GM12878 (cell line): ENCODE data around the gene ABCA4. TPM values are rescaled to one million over a fixed set of nuclear protein-coding genes. Genes with fewer than 3 reads are reported as not detected.

ENCODE experiments used
- ATAC-seq: fragments of 200-7000 bp; cut with Tn5 transposase; 3 replicates; pipeline ENCODE4 v1.9.1; 2020; ENCODE audit warnings: mild to moderate bottlenecking, moderate library complexity
- BruUV-seq: library from RNA; stranded (reverse); fragments of 400-500 nt; replicated peaks from 2 replicates; lab custom pipeline; 2021; lab: Mats Ljungman, UMichigan
- CTCF ChIA-PET: fragments of 300-600 bp; sonication (Branson Sonifier 250); formaldehyde crosslinking; extraction: SDS; loops from one replicate; lab custom pipeline; 2021; ENCODE audit warnings: inconsistent platforms; lab: Yijun Ruan, JAX
- POLR2A ChIA-PET: fragments of 350-600 bp; formaldehyde crosslinking; extraction: SDS; loops from one replicate; lab custom pipeline; 2021; ENCODE audit warnings: inconsistent platforms; lab: Charles Lee
- RAD21 ChIA-PET: fragments of 300-600 bp; sonication (Branson Sonifier 250); formaldehyde crosslinking; loops from one replicate; lab custom pipeline; 2023; ENCODE audit warnings: antibody characterized with exemption; ENCODE audit not compliant: unreplicated experiment; lab: Charles Lee
- SMC1A ChIA-PET: fragments of 300-600 bp; sonication (Branson Sonifier 250); formaldehyde crosslinking; loops from one replicate; lab custom pipeline; 2023; ENCODE audit not compliant: unreplicated experiment, uncharacterized antibody; lab: Charles Lee
- DNase-seq: peaks from one replicate; pipeline ENCODE4 v3.0.0-alpha.2; 2011; ENCODE audit warnings: low read depth, low spot score
- FAIRE-seq: peaks from 3 replicates; lab custom pipeline; 2011; peaks lifted over from hg19 to GRCh38; lab: Jason Lieb, UNC
- H2AFZ ChIP-seq: 2 replicates; pipeline ENCODE4 v1.6.0; 2011; ENCODE audit warnings: low read depth, low read length, control low read depth; ENCODE audit not compliant: control insufficient read depth
- H3K27ac ChIP-seq: 2 replicates; pipeline ENCODE4 v1.5.1; 2011; ENCODE audit warnings: control low read depth; ENCODE audit not compliant: control insufficient read depth, insufficient read depth
- H3K27me3 ChIP-seq, 2 experiments: replicated peaks in 1 of 2; 2 replicates each; pipeline versions ENCODE4 v1.6.0 to v1.6.1; 2011; ENCODE audit warnings: low read length in 1 of 2; ENCODE audit not compliant: control insufficient read depth in 2 of 2, insufficient read depth in 2 of 2
- H3K36me3 ChIP-seq, 2 experiments: 2 replicates each; pipeline ENCODE4 v1.5.1; 2011; ENCODE audit warnings: low read length in 1 of 2; ENCODE audit not compliant: control insufficient read depth in 2 of 2, insufficient read depth in 2 of 2
- H3K4me1 ChIP-seq: 2 replicates; pipeline ENCODE4 v1.6.1; 2011; ENCODE audit warnings: mild to moderate bottlenecking, low read length, moderate library complexity, mixed read lengths; ENCODE audit not compliant: control insufficient read depth, insufficient read depth
- H3K4me2 ChIP-seq: 2 replicates; pipeline ENCODE4 v1.6.0; 2011; ENCODE audit warnings: control low read depth; ENCODE audit not compliant: control insufficient read depth, insufficient read depth
- H3K4me3 ChIP-seq: fragments of 200-600 bp; sonication (generic); 2 replicates; pipeline ENCODE4 v1.5.1; 2016
- H3K79me2 ChIP-seq: 2 replicates; pipeline ENCODE4 v1.6.0; 2011; ENCODE audit warnings: low read length; ENCODE audit not compliant: control insufficient read depth, insufficient read depth
- H3K9ac ChIP-seq: 2 replicates; pipeline ENCODE4 v1.8.0; 2011; ENCODE audit warnings: low read length, control low read depth, mixed read lengths; ENCODE audit not compliant: control insufficient read depth, insufficient read depth
- H3K9me3 ChIP-seq: replicated peaks from 3 replicates; pipeline ENCODE4 v1.5.1; 2011; ENCODE audit warnings: mild to moderate bottlenecking, low read length; ENCODE audit not compliant: control insufficient read depth, insufficient read depth
- H4K20me1 ChIP-seq: 2 replicates; pipeline ENCODE4 v1.6.0; 2011; ENCODE audit not compliant: control insufficient read depth, insufficient read depth
- ASH2L ChIP-seq: fragments of 300-600, 200-600 bp; sonication (generic); IDR thresholded peaks from 2 replicates; pipeline ENCODE4 v1.6.1; 2017; ENCODE audit warnings: low read depth, mild to moderate bottlenecking, borderline replicate concordance
- CREB1 ChIP-seq: IDR thresholded peaks from 2 replicates; pipeline ENCODE4 v1.6.1; 2012; ENCODE audit warnings: low read depth, mild to moderate bottlenecking, inconsistent platforms
- DPF2 ChIP-seq: fragments of 450-650 bp; IDR thresholded peaks from 2 replicates; pipeline ENCODE4 v1.6.1; 2017; ENCODE audit warnings: mild to moderate bottlenecking
- HDAC6 ChIP-seq: fragments of 200-600 bp; sonication (generic); IDR thresholded peaks from one replicate; pipeline ENCODE4 v1.8.0; 2017; ENCODE audit warnings: antibody characterized with exemption; ENCODE audit not compliant: unreplicated experiment
- KDM1A ChIP-seq: fragments of 200-600 bp; sonication (generic); IDR thresholded peaks from 2 replicates; pipeline ENCODE4 v1.6.1; 2016; ENCODE audit warnings: borderline replicate concordance
- KLF5 ChIP-seq: fragments of 450-650 bp; IDR thresholded peaks from 2 replicates; pipeline ENCODE4 v1.6.1; 2014; ENCODE audit warnings: mild to moderate bottlenecking; ENCODE audit not compliant: partially characterized antibody
- MTA2 ChIP-seq: fragments of 450-650 bp; IDR thresholded peaks from 2 replicates; pipeline ENCODE4 v1.6.1; 2016; ENCODE audit warnings: low read depth, mild to moderate bottlenecking, moderate library complexity
- MYC ChIP-seq: IDR thresholded peaks from 2 replicates; pipeline ENCODE4 v1.6.1; 2011; ENCODE audit warnings: mild to moderate bottlenecking, low read length, moderate library complexity, inconsistent platforms; ENCODE audit not compliant: insufficient read depth, insufficient replicate concordance, insufficient read length, severe bottlenecking
- PRDM15 ChIP-seq: fragments of 450-650 bp; formaldehyde crosslinking; IDR thresholded peaks from 2 replicates; pipeline ENCODE4 v1.4.0; 2020; ENCODE audit warnings: mild to moderate bottlenecking, moderate library complexity
- RAD51 ChIP-seq: fragments of 450-650 bp; IDR thresholded peaks from 2 replicates; pipeline ENCODE4 v1.6.1; 2016; ENCODE audit warnings: moderate library complexity, mild to moderate bottlenecking, inconsistent platforms
- RBBP5 ChIP-seq: fragments of 200-600 bp; sonication (generic); conservative IDR thresholded peaks from 2 replicates; pipeline ENCODE4 v1.6.1; 2016
- RUNX3 ChIP-seq: IDR thresholded peaks from 2 replicates; pipeline ENCODE4 v1.6.1; 2012; ENCODE audit warnings: low read length, inconsistent platforms
- TCF12 ChIP-seq: IDR thresholded peaks from 2 replicates; pipeline ENCODE4 v1.6.1; 2011; ENCODE audit warnings: low read depth, mild to moderate bottlenecking, low read length
- WRNIP1 ChIP-seq: IDR thresholded peaks from 2 replicates; pipeline ENCODE4 v1.6.1; 2011; ENCODE audit warnings: low read depth, low read length, improper control_type of control experiment, borderline replicate concordance
- ZNF24 ChIP-seq: fragments of 450-650 bp; IDR thresholded peaks from 2 replicates; pipeline ENCODE4 v1.6.1; 2017; ENCODE audit warnings: antibody characterized with exemption, mild to moderate bottlenecking
- WGBS: methylation state at CpG from one replicate; pipeline ENCODE4 v1.1.6; 2016; ENCODE audit warnings: low lambda C conversion rate; ENCODE audit not compliant: insufficient replicate concordance, insufficient coverage; ENCODE audit errors: missing lambda C conversion rate; 5-methylcytosine and 5-hydroxymethylcytosine counted together
- in situ Hi-C: fragments of 300-500 bp; cut with MboI; formaldehyde crosslinking; loops from 9 replicates; pipeline ENCODE4 v1.14.3; 2018; ENCODE audit warnings: mixed read lengths
- intact Hi-C: fragments of 100-400 bp; cut with micrococcal nuclease; formaldehyde crosslinking; loops from one replicate; pipeline ENCODE4 v1.14.2; 2022; ENCODE audit not compliant: unreplicated experiment
- polyA plus RNA-seq, 11 experiments: library from polyadenylated mRNA; depleted of rRNA in 4 of 11; unstranded in 6 of 11; stranded (reverse) in 5 of 11; fragments of >200 nt; fragmentation: Nextera tagmentation in 4 of 11; fragmentation: Illumina TruSeq in 1 of 11; extraction: Ambion mirVana in 4 of 11; extraction: Trizol in 1 of 11; gene quantifications; 1 replicate in 1 of 11; 2 replicates in 10 of 11; pipeline versions ENCODE4 v1.2.1 to v1.2.3, GENCODE V29; 2011 to 2016; ENCODE audit warnings: inconsistent platforms in 2 of 11, missing spikeins in 2 of 11, low read depth in 1 of 11
- total RNA-seq, 4 experiments: library from RNA; depleted of rRNA in 3 of 4; stranded (reverse); fragments of >200 nt in 3 of 4; fragmentation: Illumina TruSeq in 1 of 4; extraction: Trizol in 1 of 4; gene quantifications; 2 replicates each; pipeline versions ENCODE4 v1.2.1 to v1.2.3, GENCODE V29; 2013 to 2021

ABCA4 gene
- total and polyA plus RNA-seq, 10 of the 15 experiments (the other 5 are each of a cell fraction or from before 2014, with no cell fraction given) = 0.03 to 0.28 (median 0.11) TPM; not detected in 3

- no peak for TF ChIP-seq TCF12
- no peak for TF ChIP-seq ASH2L
- TF ChIP-seq KLF5 = no peak
- no peak for TF ChIP-seq CREB1
- TF ChIP-seq RAD51 = no peak
- TF ChIP-seq RUNX3 = no peak
- no peak for TF ChIP-seq ZNF24
- no peak for TF ChIP-seq HDAC6
- TF ChIP-seq MYC = no peak
- TF ChIP-seq WRNIP1 = no peak
- no peak for TF ChIP-seq RBBP5
- no peak for TF ChIP-seq DPF2
- TF ChIP-seq MTA2 = no peak
- no peak for TF ChIP-seq PRDM15
- no peak for TF ChIP-seq KDM1A
- peaks cover 0 to 2% of the 10 kb centered on the region in 2 experiments; a peak in 1 of 4 replicates for H3K27me3 ChIP-seq
- ATAC-seq (peak; percentile 21; the same call in 2 of the 3 replicates), FAIRE-seq (no peak), DNase-seq (no peak)
- RAD21 ChIA-PET = no interaction called here
- H3K36me3 ChIP-seq = no peaks in the 10 kb centered on the region
- H3K4me2 ChIP-seq = no peak overlapping the region
- no peaks in the 10 kb centered on the region for H3K4me1 ChIP-seq
- in situ Hi-C loops = no loop called here
- H3K79me2 ChIP-seq = no peaks in the 10 kb centered on the region
- no peak overlapping the region for H3K27ac ChIP-seq
- no peak overlapping the region for H3K4me3 ChIP-seq
- SMC1A ChIA-PET = no interaction called here
- H4K20me1 ChIP-seq = no peaks in the 10 kb centered on the region
- no peak overlapping the region for H3K9ac ChIP-seq
- H2AFZ ChIP-seq = no peak overlapping the region
- no TSS peak for BruUV-seq
- POLR2A ChIA-PET = no interaction called here
- intact Hi-C loops = no loop called here
- WGBS = 21% methylated on average over 2 of the region's 2 CpGs
- CTCF ChIA-PET = interaction anchor here (1.0 kb wide), 1 partner anchor 15 kb away, joined by 3 read pairs; no protein-coding TSS in a partner anchor
- H3K9me3 ChIP-seq = no peaks in the 10 kb centered on the region
These were observed 155.7 kb downstream of the ABCA4 start for GRCh38 chr1:93965256-93965655.
